H9 (cell line): Measurements from ENCODE around the gene PTP4A2. TPM values are rescaled to one million over a fixed set of nuclear protein-coding genes. Genes with fewer than 3 reads are reported as not detected.

Source experiments
- DNase-seq: peaks from one replicate; pipeline ENCODE4 v3.0.0-alpha.2; 2017
- H2AFZ ChIP-seq: one replicate; pipeline ENCODE4 v1.6.1; 2013; ENCODE audit warnings: mild to moderate bottlenecking, low read length, control low read depth, moderate library complexity
- H2AK5ac ChIP-seq: 2 replicates; pipeline ENCODE4 v1.6.1; 2013; ENCODE audit warnings: low read length, control low read depth, mixed read lengths; ENCODE audit not compliant: insufficient read length
- H2BK120ac ChIP-seq: one replicate; pipeline ENCODE4 v1.6.1; 2013; ENCODE audit warnings: low read depth, mild to moderate bottlenecking, low read length, control low read depth, inconsistent platforms; ENCODE audit not compliant: poor library complexity, severe bottlenecking
- H2BK12ac ChIP-seq: 2 replicates; pipeline ENCODE4 v1.6.1; 2013; ENCODE audit warnings: low read length, control low read depth, mixed read lengths, low read depth; ENCODE audit not compliant: insufficient read length
- H2BK15ac ChIP-seq: 2 replicates; pipeline ENCODE4 v1.6.1; 2013; ENCODE audit warnings: low read depth, low read length, control low read depth
- H2BK20ac ChIP-seq: one replicate; pipeline ENCODE4 v1.6.1; 2013; ENCODE audit warnings: low read depth, mild to moderate bottlenecking, low read length, control low read depth, inconsistent platforms; ENCODE audit not compliant: poor library complexity, severe bottlenecking
- H2BK5ac ChIP-seq: 2 replicates; pipeline ENCODE4 v1.6.1; 2013; ENCODE audit warnings: low read length, control low read depth, mixed read lengths; ENCODE audit not compliant: insufficient read length
- H3K14ac ChIP-seq: 2 replicates; pipeline ENCODE4 v1.6.1; 2013; ENCODE audit warnings: low read length, control low read depth; ENCODE audit not compliant: insufficient read depth
- H3K18ac ChIP-seq: 2 replicates; pipeline ENCODE4 v1.6.1; 2013; ENCODE audit warnings: low read depth, mild to moderate bottlenecking, mixed read lengths, low read length, control low read depth; ENCODE audit not compliant: insufficient read length
- H3K23ac ChIP-seq: 2 replicates; pipeline ENCODE4 v1.6.1; 2013; ENCODE audit warnings: low read length, control low read depth, mixed read lengths, low read depth; ENCODE audit not compliant: insufficient read length
- H3K23me2 ChIP-seq: 2 replicates; pipeline ENCODE4 v1.6.1; 2013; ENCODE audit warnings: low read depth, mild to moderate bottlenecking, mixed read lengths, low read length, control low read depth; ENCODE audit not compliant: insufficient read length, poor library complexity, severe bottlenecking
- H3K27ac ChIP-seq: 2 replicates; pipeline ENCODE4 v1.5.1; 2013; ENCODE audit warnings: low read length, control low read depth, mixed read lengths, low read depth; ENCODE audit not compliant: insufficient read length
- H3K27me3 ChIP-seq: 2 replicates; pipeline ENCODE4 v1.6.1; 2013; ENCODE audit warnings: low read length, control low read depth, inconsistent platforms; ENCODE audit not compliant: insufficient read depth
- H3K4ac ChIP-seq: 2 replicates; pipeline ENCODE4 v1.6.1; 2013; ENCODE audit warnings: low read depth, mild to moderate bottlenecking, control low read depth, inconsistent platforms, low read length, moderate library complexity
- H3K4me1 ChIP-seq: 2 replicates; pipeline ENCODE4 v1.6.1; 2013; ENCODE audit warnings: low read length, control low read depth, inconsistent platforms; ENCODE audit not compliant: insufficient read depth
- H3K4me2 ChIP-seq: 2 replicates; pipeline ENCODE4 v1.6.1; 2013; ENCODE audit warnings: low read length, control low read depth, mixed read lengths; ENCODE audit not compliant: insufficient read length, insufficient read depth
- H3K56ac ChIP-seq: 2 replicates; pipeline ENCODE4 v1.6.1; 2013; ENCODE audit warnings: low read depth, mild to moderate bottlenecking, mixed read lengths, low read length, control low read depth; ENCODE audit not compliant: insufficient read length
- H3K79me1 ChIP-seq: 2 replicates; pipeline ENCODE4 v1.6.1; 2013; ENCODE audit warnings: low read depth, mild to moderate bottlenecking, moderate library complexity, low read length, control low read depth, inconsistent platforms; ENCODE audit not compliant: insufficient read depth, poor library complexity, severe bottlenecking
- H3K79me2 ChIP-seq: 2 replicates; pipeline ENCODE4 v1.6.1; 2013; ENCODE audit warnings: low read length, control low read depth, inconsistent platforms; ENCODE audit not compliant: insufficient read depth
- H3K9ac ChIP-seq: 2 replicates; pipeline ENCODE4 v1.6.1; 2013; ENCODE audit warnings: low read length, control low read depth, mixed read lengths; ENCODE audit not compliant: insufficient read length; ENCODE audit errors: extremely low read depth
- H3K9me3 ChIP-seq: one replicate; pipeline ENCODE4 v1.6.1; 2013; ENCODE audit warnings: low read depth, low read length, inconsistent platforms; ENCODE audit not compliant: control insufficient read depth
- H3T11ph ChIP-seq: one replicate; pipeline ENCODE4 v1.6.1; 2013; ENCODE audit warnings: mild to moderate bottlenecking, low read length, control low read depth, inconsistent platforms
- H4K20me1 ChIP-seq: one replicate; pipeline ENCODE4 v1.6.1; 2013; ENCODE audit not compliant: control insufficient read depth, insufficient read length, insufficient read depth
- H4K5ac ChIP-seq: 2 replicates; pipeline ENCODE4 v1.6.1; 2013; ENCODE audit warnings: low read depth, mild to moderate bottlenecking, mixed read lengths, low read length, control low read depth; ENCODE audit not compliant: insufficient read length
- H4K8ac ChIP-seq: replicated peaks from 2 replicates; pipeline ENCODE4 v1.6.1; 2013; ENCODE audit warnings: low read length, control low read depth, mixed read lengths, low read depth; ENCODE audit not compliant: insufficient read length
- H4K91ac ChIP-seq: 2 replicates; pipeline ENCODE4 v1.6.1; 2013; ENCODE audit warnings: low read depth, mild to moderate bottlenecking, moderate library complexity, mixed read lengths, low read length, control low read depth; ENCODE audit not compliant: insufficient read length
- H3K27ac Mint-ChIP-seq, 3 experiments: 2 replicates in 2 of 3; 3 replicates in 1 of 3; pipeline ENCODE4 v1.8.0; 2020 to 2021; ENCODE audit warnings: mixed read lengths in 3 of 3, mild to moderate bottlenecking in 1 of 3, moderate library complexity in 1 of 3
- H3K27me3 Mint-ChIP-seq: 2 replicates; pipeline ENCODE4 v1.8.0; 2021; ENCODE audit warnings: low read depth, mild to moderate bottlenecking, moderate library complexity, mixed read lengths
- H3K36me3 Mint-ChIP-seq, 3 experiments: 2 replicates in 2 of 3; 3 replicates in 1 of 3; pipeline ENCODE4 v1.8.0; 2020 to 2021; ENCODE audit warnings: low read depth in 3 of 3, mixed read lengths in 3 of 3; ENCODE audit not compliant: insufficient read depth in 1 of 3
- H3K4me1 Mint-ChIP-seq, 2 experiments: 2 replicates each; pipeline ENCODE4 v1.8.0; 2020; ENCODE audit warnings: mixed read lengths in 2 of 2
- H3K4me3 Mint-ChIP-seq, 2 experiments: 2 replicates in 1 of 2; 3 replicates in 1 of 2; pipeline ENCODE4 v1.8.0; 2020 to 2021; ENCODE audit warnings: mild to moderate bottlenecking in 2 of 2, mixed read lengths in 2 of 2, moderate library complexity in 1 of 2
- H3K9me3 Mint-ChIP-seq, 2 experiments: 2 replicates in 1 of 2; 3 replicates in 1 of 2; pipeline ENCODE4 v1.8.0; 2020; ENCODE audit warnings: mild to moderate bottlenecking in 2 of 2, mixed read lengths in 2 of 2, moderate library complexity in 1 of 2
- WGBS: extraction: QIAGEN DNeasy Blood & Tissue Kit; methylation state at CpG from one replicate; pipeline ENCODE4 v1.1.7; 2013; ENCODE audit warnings: missing lambda C conversion rate, low lambda C conversion rate, mixed read lengths; ENCODE audit not compliant: insufficient read length; ENCODE audit errors: extremely low coverage; 5-methylcytosine and 5-hydroxymethylcytosine counted together
- total RNA-seq: library from RNA; stranded (reverse); gene quantifications from 2 replicates; pipeline ENCODE4 v1.2.1, GENCODE V29; 2021
- TF ChIP-seq, protein P1 (sequence below): fragments of 200-600 bp; sonication (generic); conservative IDR thresholded peaks from 3 replicates; pipeline ENCODE4 v1.8.0; 2021; ENCODE audit warnings: antibody characterized with exemption, mild to moderate bottlenecking

PTP4A2 gene
- total RNA-seq, 1 experiment from 2014 or later = 192 TPM

DNA sequence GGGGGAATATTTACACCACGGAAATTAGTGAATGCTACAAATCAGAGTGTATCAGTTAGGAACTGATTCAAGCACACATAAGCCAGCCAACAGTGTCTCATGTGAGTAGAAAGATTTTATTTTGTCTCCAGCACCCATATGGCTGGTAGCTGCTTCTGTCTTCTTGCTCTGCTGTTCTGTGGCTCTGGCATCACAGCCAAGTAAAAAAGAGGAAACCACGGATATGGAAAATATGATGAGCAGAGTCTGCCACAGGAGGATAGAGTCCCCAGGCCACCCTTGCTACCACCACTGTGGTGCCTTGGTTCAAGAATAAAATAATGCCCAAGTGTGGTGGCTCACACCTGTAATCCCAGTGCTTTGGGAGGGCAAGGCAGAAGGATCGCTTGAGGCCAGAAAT is 68.7 kb downstream of the PTP4A2 start:
- no peak overlapping the region for H3K4me3 Mint-ChIP-seq
- H3K9me3 Mint-ChIP-seq = no peaks in the 10 kb centered on the region
- no peaks in the 10 kb centered on the region for H3K36me3 Mint-ChIP-seq
- H2BK120ac ChIP-seq = no peak overlapping the region
- H3K4me1 ChIP-seq = no peaks in the 10 kb centered on the region
- no peaks in the 10 kb centered on the region for H4K20me1 ChIP-seq
- H2BK15ac ChIP-seq = no peak overlapping the region
- H3K4me1 Mint-ChIP-seq = peaks cover 4% of the 10 kb centered on the region in 2 experiments
- H4K5ac ChIP-seq = no peak overlapping the region
- no peak overlapping the region for H3T11ph ChIP-seq
- H3K27me3 Mint-ChIP-seq = no peaks in the 10 kb centered on the region
- H2AK5ac ChIP-seq = no peak overlapping the region
- H3K27ac ChIP-seq = no peak overlapping the region
- no peaks in the 10 kb centered on the region for H3K9me3 ChIP-seq
- no peaks in the 10 kb centered on the region for H3K79me2 ChIP-seq
- no peak overlapping the region for H3K4me2 ChIP-seq
- no peak overlapping the region for H3K9ac ChIP-seq
- H3K18ac ChIP-seq = no peak overlapping the region
- no peak overlapping the region for H4K8ac ChIP-seq
- H3K27me3 ChIP-seq = no peaks in the 10 kb centered on the region
- no CpG with 5 or more reads among the region's 3 CpGs for WGBS
- no peaks in the 10 kb centered on the region for H3K79me1 ChIP-seq
- H3K23ac ChIP-seq = no peak overlapping the region
- H3K23me2 ChIP-seq = no peaks in the 10 kb centered on the region
- H3K14ac ChIP-seq = no peak overlapping the region
- no peak overlapping the region for H2BK5ac ChIP-seq
- DNase-seq = no peak
- no peak overlapping the region for H4K91ac ChIP-seq
- no peak overlapping the region for H3K27ac Mint-ChIP-seq
- no peak overlapping the region for H2BK20ac ChIP-seq
- no peak overlapping the region for H2BK12ac ChIP-seq
- no peak overlapping the region for H3K56ac ChIP-seq
- H2AFZ ChIP-seq = no peak overlapping the region
- no peak overlapping the region for H3K4ac ChIP-seq
- TF ChIP-seq, protein P1, sequence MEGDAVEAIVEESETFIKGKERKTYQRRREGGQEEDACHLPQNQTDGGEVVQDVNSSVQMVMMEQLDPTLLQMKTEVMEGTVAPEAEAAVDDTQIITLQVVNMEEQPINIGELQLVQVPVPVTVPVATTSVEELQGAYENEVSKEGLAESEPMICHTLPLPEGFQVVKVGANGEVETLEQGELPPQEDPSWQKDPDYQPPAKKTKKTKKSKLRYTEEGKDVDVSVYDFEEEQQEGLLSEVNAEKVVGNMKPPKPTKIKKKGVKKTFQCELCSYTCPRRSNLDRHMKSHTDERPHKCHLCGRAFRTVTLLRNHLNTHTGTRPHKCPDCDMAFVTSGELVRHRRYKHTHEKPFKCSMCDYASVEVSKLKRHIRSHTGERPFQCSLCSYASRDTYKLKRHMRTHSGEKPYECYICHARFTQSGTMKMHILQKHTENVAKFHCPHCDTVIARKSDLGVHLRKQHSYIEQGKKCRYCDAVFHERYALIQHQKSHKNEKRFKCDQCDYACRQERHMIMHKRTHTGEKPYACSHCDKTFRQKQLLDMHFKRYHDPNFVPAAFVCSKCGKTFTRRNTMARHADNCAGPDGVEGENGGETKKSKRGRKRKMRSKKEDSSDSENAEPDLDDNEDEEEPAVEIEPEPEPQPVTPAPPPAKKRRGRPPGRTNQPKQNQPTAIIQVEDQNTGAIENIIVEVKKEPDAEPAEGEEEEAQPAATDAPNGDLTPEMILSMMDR = no peak
